NCI-H526 treated with DMSO at 0.1 percent for 48 hours (cell line): ENCODE data around the gene DSCAML1.

Source experiments
- DNase-seq: peaks from one replicate; lab custom pipeline; 2025; lab: John Stamatoyannopoulos, UW

The DSCAML1 gene

DNA sequence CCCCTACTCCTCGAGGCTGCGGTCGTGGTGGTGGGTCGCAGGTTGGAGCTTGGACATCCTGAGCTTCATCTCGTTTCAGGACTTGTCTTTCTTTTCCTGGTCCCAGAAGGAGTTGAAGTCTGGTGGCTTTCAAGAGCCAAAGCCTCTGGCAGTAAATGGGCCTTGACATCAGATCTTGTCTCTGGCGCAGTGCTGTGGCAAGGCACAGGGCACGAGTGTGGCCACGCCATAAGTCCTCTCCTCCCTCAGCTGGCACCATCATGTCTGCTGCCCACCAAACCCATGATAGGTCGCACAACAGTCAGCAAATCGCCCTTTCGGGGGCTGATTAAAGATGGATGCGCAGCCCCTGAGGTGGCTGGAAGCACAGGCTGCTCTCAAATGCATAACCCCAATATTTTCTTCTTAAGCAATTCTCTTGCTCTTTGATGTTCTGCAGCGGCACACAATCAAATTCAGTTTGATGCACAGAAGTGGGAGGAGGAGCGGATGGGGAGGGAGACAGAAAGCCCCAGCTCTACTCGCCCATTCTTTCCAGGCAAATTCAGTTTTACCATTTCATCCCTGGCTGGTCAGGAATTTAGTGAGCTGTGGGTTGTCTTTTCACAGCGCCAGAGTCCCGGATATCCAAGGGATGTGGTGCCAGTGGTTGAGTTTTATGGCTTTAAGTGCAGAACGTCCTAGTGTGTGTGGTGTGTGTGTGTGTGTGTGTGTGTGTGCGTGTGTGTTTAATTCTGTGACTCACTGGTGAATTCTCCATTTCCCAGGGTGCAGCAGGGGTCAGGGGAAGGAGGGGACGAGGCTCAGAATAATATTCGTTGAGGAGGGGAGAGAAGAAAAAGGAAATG lies 162.0 kb downstream of the DSCAML1 start:
- DNase-seq: peak; percentile 83

DNA sequence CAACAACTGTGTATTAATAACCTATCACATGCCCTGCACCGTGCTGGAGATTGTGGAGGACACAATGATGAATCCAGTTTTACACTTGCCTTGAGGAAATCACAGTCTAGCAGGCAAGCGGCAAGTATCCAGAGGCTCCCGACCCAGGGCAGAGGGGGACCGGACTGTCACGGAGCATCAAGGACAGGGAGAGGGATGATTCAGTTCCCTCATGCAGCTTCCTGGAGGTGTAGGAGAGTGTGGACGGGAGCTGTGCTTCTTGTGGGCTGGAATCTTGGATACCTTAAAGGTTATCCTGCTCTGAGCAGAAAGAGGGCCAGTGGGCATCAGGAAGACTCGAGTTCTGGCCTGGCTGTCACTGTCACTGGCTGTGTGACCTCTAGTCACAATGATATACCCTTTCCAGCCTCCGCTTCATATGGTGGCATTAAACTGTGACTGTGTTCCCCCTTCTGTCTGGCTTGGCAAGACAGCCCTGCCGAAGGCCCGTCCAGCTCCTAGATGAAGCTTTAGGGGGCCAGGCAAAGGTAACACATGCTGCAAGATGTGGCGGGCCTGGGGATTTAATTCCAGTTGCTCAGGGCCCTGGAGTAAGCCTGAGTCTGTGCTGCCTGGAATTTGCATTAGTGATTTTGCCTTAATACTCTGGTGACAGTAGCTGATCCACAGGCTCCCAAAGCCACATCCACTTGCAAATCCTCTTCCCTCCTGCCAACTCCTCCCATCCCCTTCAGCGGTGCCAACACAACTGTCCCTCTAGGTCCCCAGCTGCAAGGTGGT lies 162.8 kb downstream of the DSCAML1 start:
- peak; percentile 47 for DNase-seq

DNA sequence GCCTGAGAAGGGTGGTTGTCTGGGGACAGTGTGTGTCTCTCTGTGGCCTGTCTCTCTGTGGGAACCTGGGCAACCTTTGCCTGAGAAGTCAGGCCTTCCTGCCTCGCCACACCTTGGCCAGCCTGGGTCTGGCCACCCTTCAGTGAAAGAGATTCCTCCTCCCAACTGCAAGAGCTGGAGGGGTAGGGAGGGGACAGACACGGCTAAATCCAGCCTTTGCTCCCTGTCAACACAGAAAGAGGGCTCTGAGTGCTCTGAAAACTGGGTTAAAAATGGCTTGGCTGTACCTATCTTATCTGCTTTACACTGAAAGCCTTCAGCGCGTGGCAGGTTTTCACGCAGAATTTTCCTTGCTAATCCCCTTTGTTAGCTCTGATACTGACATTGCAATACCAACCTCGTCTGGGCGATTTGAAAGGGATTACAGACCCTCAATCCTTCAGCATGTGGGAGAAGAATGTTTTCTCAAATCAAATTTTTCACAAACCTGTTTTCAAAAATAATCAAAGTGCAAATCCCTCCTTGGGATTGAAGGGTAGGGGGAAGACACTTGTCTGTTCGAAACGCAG lies 163.7 kb downstream of the DSCAML1 start:
- no peak for DNase-seq

DNA sequence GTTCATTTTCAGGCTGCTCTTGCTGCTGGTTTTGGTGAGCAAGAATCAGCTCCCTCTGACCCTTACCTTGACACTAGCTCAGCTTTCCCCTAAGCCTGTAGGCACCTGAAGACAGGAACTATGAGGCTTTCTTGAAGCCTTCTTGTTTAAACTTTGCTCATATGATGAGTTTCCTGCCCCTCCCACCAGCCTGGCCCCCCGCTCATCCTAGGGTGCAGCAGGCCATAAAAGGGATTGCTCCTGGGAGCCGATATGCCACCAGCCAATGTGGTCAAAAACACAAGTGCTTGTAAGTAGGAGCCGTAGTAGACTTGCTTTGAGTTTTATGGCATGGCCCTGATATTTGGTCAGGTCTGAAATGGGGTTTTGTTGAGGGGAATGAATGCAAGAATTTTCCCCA lies 164.7 kb downstream of the DSCAML1 start:
- DNase-seq: no peak

- DNase-seq: no peak
These were observed 165.5 kb downstream of the DSCAML1 start for GRCh38 chr11:117631336-117632140.

- no peak for DNase-seq
These were observed 167.0 kb downstream of the DSCAML1 start for GRCh38 chr11:117629891-117630538.

- no peak for DNase-seq
These were observed 167.9 kb downstream of the DSCAML1 start for GRCh38 chr11:117629146-117629545.

- no peak for DNase-seq
These were observed 169.8 kb downstream of the DSCAML1 start for GRCh38 chr11:117627259-117627658.

- no peak for DNase-seq
These were observed 170.4 kb downstream of the DSCAML1 start for GRCh38 chr11:117626576-117626975.

- DNase-seq: no peak
These were observed 171.8 kb downstream of the DSCAML1 start for GRCh38 chr11:117625237-117625636.

DNA sequence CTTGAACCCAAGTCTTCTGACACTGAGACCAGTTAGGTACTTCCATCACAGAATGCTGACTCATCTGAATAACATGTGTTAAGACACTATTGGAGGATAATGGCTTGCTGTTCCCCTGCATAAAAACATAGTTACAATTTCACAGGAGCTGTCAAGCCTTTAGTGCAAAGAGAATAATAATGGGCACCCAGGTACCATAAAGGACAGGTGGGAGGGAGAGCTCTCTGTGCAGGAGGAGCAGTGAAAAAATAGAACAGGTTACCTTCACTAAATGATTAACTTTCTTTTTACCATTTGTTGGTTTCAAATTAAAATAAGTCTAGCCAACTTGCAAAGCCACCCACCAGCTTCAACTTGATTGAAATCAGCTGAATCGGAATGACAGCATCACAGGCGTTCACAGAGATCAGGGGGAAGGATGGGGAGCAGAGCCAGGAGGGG lies 173.2 kb downstream of the DSCAML1 start:
- no peak for DNase-seq

GRCh38 chr11:117621226-117621625 lies 175.8 kb downstream of the DSCAML1 start:
- peak; percentile 68 for DNase-seq

- no peak for DNase-seq
These were observed 176.4 kb downstream of the DSCAML1 start for GRCh38 chr11:117620659-117621058.

GRCh38 chr11:117620086-117620485 lies 176.9 kb downstream of the DSCAML1 start:
- no peak for DNase-seq

DNA sequence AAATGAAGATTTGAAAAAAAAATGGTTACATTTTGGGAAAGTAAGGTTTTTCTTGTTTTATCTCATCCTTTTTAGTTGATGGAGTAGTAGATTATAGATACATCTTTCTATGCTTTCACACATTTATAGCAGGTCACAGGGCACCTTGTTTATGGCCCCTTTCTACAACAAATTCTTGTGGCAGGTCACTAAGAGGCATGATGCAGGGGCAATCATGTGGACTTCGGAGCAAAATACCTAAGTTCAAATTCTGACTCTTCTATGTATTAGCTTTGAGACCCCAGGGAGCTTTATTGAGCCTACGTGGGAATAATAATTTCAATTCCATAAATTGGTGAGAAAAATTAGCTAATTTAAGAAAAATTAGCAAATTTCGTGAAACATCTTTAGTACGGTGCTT lies 177.4 kb downstream of the DSCAML1 start:
- no peak for DNase-seq

GRCh38 chr11:117618982-117619355 lies 178.0 kb downstream of the DSCAML1 start:
- no peak for DNase-seq

GRCh38 chr11:117618302-117618981 lies 178.6 kb downstream of the DSCAML1 start:
- DNase-seq: no peak

GRCh38 chr11:117616979-117617378 lies 180.0 kb downstream of the DSCAML1 start:
- DNase-seq: no peak

GRCh38 chr11:117614728-117615127 lies 182.3 kb downstream of the DSCAML1 start:
- no peak for DNase-seq

- no peak for DNase-seq
These were observed 183.5 kb downstream of the DSCAML1 start for GRCh38 chr11:117613521-117613920.

- DNase-seq: no peak
These were observed 184.8 kb downstream of the DSCAML1 start for GRCh38 chr11:117612177-117612576.
